Right lobe of liver (tissue), 4 donors: ENCODE measurements around the gene RNF34.

Experiments
- POLR2A ChIP-seq: fragments of 450-650 bp; IDR thresholded peaks from one replicate; pipeline ENCODE4 v1.6.1; 2017; ENCODE audit warnings: antibody characterized with exemption, mild to moderate bottlenecking
- TF ChIP-seq, protein P1 (sequence below), 4 donors: fragments of 200-600 bp in 3 of 4; fragments of 450-650 bp in 1 of 4; IDR thresholded peaks; one replicate each; pipeline versions ENCODE4 v1.5.1 to v1.8.0; 2016 to 2022; ENCODE audit warnings: antibody characterized with exemption in 4 of 4, mild to moderate bottlenecking in 2 of 4
- donor health status: DM: no; HTN: no; CAD: no.
- donor health status: DM: no; HTN: no; CAD: no.
- donor health status: DM: no; HTN: yes; CAD: no.

DNA sequence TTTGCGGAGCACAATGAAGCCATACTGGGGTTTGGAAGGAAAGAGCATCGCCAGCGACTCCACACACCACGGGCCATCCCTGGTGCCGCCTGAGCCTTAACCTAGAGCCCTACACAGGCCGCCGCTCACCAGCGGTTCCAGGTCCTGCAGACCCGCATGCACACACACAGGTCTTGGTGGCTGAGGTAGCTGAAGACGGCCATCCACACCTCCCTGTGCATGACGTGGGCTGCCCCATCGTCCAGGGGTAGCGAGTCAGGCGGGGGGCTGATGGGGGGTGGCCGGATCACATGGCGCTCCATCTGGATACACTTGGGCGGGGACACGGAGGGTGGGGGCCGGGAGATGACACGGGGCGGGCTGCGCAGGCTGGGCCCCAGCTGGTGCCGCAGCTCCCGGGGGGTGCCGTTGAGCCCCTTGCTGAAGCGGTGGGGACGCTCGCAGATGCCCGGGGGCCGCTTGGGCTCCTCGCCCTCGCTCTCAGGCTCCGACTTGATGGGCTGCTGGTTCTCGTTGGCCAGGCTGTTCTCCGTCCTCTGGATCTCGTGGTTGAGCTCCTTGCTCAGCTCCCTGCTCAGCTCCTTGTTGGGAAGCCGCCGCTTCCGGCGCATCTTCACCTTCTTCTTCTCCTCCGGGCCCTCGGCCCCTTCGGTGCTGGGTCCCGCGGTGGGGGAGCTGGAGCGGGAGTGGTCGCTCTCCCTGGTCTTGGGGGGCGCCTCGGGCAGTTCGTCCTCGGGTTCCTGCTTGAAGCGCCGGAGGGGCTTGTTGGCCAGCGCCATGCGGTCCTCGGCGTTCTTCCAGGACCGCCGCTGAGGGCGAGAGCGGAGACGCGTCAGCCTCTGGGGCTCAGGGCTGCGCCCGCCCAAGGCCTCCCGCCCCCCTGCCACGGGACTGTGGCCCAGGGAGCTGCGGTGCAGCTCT, 42.4 kb downstream of the RNF34 start:
- TF ChIP-seq, protein P1, sequence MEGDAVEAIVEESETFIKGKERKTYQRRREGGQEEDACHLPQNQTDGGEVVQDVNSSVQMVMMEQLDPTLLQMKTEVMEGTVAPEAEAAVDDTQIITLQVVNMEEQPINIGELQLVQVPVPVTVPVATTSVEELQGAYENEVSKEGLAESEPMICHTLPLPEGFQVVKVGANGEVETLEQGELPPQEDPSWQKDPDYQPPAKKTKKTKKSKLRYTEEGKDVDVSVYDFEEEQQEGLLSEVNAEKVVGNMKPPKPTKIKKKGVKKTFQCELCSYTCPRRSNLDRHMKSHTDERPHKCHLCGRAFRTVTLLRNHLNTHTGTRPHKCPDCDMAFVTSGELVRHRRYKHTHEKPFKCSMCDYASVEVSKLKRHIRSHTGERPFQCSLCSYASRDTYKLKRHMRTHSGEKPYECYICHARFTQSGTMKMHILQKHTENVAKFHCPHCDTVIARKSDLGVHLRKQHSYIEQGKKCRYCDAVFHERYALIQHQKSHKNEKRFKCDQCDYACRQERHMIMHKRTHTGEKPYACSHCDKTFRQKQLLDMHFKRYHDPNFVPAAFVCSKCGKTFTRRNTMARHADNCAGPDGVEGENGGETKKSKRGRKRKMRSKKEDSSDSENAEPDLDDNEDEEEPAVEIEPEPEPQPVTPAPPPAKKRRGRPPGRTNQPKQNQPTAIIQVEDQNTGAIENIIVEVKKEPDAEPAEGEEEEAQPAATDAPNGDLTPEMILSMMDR (IDR thresholded peaks at IDR 0.05): no peak
- no peak for TF ChIP-seq POLR2A
